Stomach (tissue), 4 donors: ENCODE results near the gene PAK5.

Experiments used
- EP300 ChIP-seq: sonication (generic); formaldehyde crosslinking; IDR thresholded peaks from one replicate; pipeline ENCODE4 v1.6.1; 2017; ENCODE audit warnings: antibody characterized with exemption
- POLR2A ChIP-seq, 4 donors: fragments of 450-650 bp; IDR thresholded peaks; one replicate each; pipeline ENCODE4 v1.6.1; 2016; ENCODE audit warnings: antibody characterized with exemption in 4 of 4, control low read depth in 2 of 4, mild to moderate bottlenecking in 1 of 4, moderate library complexity in 1 of 4
- POLR2AphosphoS5 ChIP-seq, 3 donors: sonication (generic); formaldehyde crosslinking; IDR thresholded peaks; one replicate each; pipeline ENCODE4 v1.6.1; 2016; ENCODE audit warnings: antibody characterized with exemption in 3 of 3
- TF ChIP-seq, protein P1 (sequence below), 7 experiments: fragments of 450-650 bp in 4 of 7; fragments of 200-600 bp in 3 of 7; sonication (generic) in 3 of 7; IDR thresholded peaks; one replicate each; pipeline ENCODE4 v1.5.1; 2016 to 2019; ENCODE audit warnings: antibody characterized with exemption in 7 of 7, control low read depth in 2 of 7, mild to moderate bottlenecking in 1 of 7

DNA sequence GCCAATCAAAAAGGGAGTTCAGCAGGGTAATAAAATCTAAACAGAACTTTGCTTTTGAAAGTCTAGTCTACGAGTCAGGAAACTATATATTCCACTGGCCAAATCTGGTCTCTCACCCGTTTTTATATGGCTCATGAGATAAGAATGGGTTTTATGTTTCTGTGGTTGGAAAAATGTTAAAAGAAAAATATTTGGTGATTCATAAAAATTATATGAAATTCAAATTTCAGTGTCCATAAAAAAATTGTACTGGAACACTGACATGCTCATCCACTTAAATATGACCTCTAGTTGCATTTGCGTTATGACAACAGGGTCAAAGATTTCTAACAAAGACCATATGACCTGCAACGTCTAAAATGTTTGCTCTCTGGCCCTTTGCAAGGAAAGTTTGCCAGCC is 346.8 kb downstream of the PAK5 start:
- TF ChIP-seq POLR2A (IDR thresholded peaks at IDR 0.05) (no peak), EP300 (no peak), POLR2AphosphoS5 (IDR thresholded peaks at IDR 0.05) (no peak)
- TF ChIP-seq, protein P1, sequence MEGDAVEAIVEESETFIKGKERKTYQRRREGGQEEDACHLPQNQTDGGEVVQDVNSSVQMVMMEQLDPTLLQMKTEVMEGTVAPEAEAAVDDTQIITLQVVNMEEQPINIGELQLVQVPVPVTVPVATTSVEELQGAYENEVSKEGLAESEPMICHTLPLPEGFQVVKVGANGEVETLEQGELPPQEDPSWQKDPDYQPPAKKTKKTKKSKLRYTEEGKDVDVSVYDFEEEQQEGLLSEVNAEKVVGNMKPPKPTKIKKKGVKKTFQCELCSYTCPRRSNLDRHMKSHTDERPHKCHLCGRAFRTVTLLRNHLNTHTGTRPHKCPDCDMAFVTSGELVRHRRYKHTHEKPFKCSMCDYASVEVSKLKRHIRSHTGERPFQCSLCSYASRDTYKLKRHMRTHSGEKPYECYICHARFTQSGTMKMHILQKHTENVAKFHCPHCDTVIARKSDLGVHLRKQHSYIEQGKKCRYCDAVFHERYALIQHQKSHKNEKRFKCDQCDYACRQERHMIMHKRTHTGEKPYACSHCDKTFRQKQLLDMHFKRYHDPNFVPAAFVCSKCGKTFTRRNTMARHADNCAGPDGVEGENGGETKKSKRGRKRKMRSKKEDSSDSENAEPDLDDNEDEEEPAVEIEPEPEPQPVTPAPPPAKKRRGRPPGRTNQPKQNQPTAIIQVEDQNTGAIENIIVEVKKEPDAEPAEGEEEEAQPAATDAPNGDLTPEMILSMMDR (IDR thresholded peaks at IDR 0.05): no peak
